ENCODE results near the gene DCP1A. TPM values are rescaled to one million over a fixed set of nuclear protein-coding genes. Genes with fewer than 3 reads are reported as not detected.

DCP1A gene
- total and polyA plus RNA-seq, 2 experiments from 2014 or later: 19.3 to 32.0 TPM

DNA sequence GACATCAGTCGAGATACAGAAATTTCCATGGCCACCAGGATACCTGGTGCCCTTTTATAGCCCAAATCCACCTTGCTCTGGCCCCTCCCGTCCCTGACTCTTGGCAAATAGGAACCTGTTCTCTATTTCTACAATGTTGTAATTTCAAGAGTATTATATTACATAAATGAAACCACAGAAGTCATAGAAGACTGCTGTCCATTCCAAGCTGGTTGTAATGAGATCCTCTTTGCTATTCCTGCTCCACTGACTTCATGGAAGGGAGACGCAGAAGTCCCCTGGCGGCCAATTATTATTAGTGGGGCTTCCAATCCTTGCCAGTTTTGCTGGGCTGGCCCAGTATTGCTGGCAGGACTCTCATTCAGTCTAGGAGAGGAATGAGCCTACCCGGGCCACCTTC, 26.6 kb downstream of the DCP1A start:
- Mint-ChIP-seq H3K27me3 (ENCODE audit: insufficient read depth, low read depth, poor library complexity) (peaks cover 2% of the 10 kb centered on the region), H3K27ac (no peak overlapping the region), H3K9me3 (no peaks in the 10 kb centered on the region), H3K36me3 (ENCODE audit: low read depth) (peaks cover 11% of the 10 kb centered on the region; the same call in 2 of the 3 replicates), H3K4me1 (no peaks in the 10 kb centered on the region), H3K4me3 (no peak overlapping the region)
- H3K4me1 ChIP-seq (ENCODE audit: insufficient read depth): peaks cover 6% of the 10 kb centered on the region; the same call in 1 of the 2 replicates
- TF ChIP-seq, protein P1, sequence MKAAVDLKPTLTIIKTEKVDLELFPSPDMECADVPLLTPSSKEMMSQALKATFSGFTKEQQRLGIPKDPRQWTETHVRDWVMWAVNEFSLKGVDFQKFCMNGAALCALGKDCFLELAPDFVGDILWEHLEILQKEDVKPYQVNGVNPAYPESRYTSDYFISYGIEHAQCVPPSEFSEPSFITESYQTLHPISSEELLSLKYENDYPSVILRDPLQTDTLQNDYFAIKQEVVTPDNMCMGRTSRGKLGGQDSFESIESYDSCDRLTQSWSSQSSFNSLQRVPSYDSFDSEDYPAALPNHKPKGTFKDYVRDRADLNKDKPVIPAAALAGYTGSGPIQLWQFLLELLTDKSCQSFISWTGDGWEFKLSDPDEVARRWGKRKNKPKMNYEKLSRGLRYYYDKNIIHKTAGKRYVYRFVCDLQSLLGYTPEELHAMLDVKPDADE (IDR thresholded peaks at IDR 0.05): no peak
- no peak for TF ChIP-seq EZH2phosphoT487 (IDR thresholded peaks at IDR 0.05; ENCODE audit: unreplicated experiment)
- TF ChIP-seq, protein P2, sequence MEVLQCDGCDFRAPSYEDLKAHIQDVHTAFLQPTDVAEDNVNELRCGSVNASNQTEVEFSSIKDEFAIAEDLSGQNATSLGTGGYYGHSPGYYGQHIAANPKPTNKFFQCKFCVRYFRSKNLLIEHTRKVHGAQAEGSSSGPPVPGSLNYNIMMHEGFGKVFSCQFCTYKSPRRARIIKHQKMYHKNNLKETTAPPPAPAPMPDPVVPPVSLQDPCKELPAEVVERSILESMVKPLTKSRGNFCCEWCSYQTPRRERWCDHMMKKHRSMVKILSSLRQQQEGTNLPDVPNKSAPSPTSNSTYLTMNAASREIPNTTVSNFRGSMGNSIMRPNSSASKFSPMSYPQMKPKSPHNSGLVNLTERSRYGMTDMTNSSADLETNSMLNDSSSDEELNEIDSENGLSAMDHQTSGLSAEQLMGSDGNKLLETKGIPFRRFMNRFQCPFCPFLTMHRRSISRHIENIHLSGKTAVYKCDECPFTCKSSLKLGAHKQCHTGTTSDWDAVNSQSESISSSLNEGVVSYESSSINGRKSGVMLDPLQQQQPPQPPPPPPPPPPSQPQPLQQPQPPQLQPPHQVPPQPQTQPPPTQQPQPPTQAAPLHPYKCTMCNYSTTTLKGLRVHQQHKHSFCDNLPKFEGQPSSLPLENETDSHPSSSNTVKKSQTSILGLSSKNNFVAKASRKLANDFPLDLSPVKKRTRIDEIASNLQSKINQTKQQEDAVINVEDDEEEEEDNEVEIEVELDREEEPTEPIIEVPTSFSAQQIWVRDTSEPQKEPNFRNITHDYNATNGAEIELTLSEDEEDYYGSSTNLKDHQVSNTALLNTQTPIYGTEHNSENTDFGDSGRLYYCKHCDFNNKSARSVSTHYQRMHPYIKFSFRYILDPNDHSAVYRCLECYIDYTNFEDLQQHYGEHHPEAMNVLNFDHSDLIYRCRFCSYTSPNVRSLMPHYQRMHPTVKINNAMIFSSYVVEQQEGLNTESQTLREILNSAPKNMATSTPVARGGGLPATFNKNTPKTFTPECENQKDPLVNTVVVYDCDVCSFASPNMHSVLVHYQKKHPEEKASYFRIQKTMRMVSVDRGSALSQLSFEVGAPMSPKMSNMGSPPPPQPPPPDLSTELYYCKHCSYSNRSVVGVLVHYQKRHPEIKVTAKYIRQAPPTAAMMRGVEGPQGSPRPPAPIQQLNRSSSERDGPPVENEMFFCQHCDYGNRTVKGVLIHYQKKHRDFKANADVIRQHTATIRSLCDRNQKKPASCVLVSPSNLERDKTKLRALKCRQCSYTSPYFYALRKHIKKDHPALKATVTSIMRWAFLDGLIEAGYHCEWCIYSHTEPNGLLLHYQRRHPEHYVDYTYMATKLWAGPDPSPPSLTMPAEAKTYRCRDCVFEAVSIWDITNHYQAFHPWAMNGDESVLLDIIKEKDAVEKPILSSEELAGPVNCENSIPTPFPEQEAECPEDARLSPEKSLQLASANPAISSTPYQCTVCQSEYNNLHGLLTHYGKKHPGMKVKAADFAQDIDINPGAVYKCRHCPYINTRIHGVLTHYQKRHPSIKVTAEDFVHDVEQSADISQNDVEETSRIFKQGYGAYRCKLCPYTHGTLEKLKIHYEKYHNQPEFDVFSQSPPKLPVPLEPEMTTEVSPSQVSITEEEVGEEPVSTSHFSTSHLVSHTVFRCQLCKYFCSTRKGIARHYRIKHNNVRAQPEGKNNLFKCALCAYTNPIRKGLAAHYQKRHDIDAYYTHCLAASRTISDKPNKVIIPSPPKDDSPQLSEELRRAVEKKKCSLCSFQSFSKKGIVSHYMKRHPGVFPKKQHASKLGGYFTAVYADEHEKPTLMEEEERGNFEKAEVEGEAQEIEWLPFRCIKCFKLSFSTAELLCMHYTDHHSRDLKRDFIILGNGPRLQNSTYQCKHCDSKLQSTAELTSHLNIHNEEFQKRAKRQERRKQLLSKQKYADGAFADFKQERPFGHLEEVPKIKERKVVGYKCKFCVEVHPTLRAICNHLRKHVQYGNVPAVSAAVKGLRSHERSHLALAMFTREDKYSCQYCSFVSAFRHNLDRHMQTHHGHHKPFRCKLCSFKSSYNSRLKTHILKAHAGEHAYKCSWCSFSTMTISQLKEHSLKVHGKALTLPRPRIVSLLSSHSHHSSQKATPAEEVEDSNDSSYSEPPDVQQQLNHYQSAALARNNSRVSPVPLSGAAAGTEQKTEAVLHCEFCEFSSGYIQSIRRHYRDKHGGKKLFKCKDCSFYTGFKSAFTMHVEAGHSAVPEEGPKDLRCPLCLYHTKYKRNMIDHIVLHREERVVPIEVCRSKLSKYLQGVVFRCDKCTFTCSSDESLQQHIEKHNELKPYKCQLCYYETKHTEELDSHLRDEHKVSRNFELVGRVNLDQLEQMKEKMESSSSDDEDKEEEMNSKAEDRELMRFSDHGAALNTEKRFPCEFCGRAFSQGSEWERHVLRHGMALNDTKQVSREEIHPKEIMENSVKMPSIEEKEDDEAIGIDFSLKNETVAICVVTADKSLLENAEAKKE (CRISPR knock-in tag; IDR thresholded peaks at IDR 0.05): no peak
- no peak for TF ChIP-seq ZNF114 (CRISPR knock-in tag; IDR thresholded peaks at IDR 0.05)
- TF ChIP-seq, protein P3, sequence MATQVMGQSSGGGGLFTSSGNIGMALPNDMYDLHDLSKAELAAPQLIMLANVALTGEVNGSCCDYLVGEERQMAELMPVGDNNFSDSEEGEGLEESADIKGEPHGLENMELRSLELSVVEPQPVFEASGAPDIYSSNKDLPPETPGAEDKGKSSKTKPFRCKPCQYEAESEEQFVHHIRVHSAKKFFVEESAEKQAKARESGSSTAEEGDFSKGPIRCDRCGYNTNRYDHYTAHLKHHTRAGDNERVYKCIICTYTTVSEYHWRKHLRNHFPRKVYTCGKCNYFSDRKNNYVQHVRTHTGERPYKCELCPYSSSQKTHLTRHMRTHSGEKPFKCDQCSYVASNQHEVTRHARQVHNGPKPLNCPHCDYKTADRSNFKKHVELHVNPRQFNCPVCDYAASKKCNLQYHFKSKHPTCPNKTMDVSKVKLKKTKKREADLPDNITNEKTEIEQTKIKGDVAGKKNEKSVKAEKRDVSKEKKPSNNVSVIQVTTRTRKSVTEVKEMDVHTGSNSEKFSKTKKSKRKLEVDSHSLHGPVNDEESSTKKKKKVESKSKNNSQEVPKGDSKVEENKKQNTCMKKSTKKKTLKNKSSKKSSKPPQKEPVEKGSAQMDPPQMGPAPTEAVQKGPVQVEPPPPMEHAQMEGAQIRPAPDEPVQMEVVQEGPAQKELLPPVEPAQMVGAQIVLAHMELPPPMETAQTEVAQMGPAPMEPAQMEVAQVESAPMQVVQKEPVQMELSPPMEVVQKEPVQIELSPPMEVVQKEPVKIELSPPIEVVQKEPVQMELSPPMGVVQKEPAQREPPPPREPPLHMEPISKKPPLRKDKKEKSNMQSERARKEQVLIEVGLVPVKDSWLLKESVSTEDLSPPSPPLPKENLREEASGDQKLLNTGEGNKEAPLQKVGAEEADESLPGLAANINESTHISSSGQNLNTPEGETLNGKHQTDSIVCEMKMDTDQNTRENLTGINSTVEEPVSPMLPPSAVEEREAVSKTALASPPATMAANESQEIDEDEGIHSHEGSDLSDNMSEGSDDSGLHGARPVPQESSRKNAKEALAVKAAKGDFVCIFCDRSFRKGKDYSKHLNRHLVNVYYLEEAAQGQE (IDR thresholded peaks at IDR 0.05; ENCODE audit: unreplicated experiment): no peak
- no peak for TF ChIP-seq NANOG (IDR thresholded peaks at IDR 0.05; ENCODE audit: borderline replicate concordance)
- TF ChIP-seq ZNF331 (CRISPR knock-in tag; IDR thresholded peaks at IDR 0.05; ENCODE audit: low read depth): no peak
- TF ChIP-seq, protein P4, sequence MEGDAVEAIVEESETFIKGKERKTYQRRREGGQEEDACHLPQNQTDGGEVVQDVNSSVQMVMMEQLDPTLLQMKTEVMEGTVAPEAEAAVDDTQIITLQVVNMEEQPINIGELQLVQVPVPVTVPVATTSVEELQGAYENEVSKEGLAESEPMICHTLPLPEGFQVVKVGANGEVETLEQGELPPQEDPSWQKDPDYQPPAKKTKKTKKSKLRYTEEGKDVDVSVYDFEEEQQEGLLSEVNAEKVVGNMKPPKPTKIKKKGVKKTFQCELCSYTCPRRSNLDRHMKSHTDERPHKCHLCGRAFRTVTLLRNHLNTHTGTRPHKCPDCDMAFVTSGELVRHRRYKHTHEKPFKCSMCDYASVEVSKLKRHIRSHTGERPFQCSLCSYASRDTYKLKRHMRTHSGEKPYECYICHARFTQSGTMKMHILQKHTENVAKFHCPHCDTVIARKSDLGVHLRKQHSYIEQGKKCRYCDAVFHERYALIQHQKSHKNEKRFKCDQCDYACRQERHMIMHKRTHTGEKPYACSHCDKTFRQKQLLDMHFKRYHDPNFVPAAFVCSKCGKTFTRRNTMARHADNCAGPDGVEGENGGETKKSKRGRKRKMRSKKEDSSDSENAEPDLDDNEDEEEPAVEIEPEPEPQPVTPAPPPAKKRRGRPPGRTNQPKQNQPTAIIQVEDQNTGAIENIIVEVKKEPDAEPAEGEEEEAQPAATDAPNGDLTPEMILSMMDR (conservative IDR thresholded peaks at IDR 0.05; ENCODE audit: low read depth in 2 of 2): no peak; a peak in 1 of 4 replicates
- no peak for TF ChIP-seq JUNB (IDR thresholded peaks at IDR 0.05; ENCODE audit: unreplicated experiment)
- H3K36me3 ChIP-seq (ENCODE audit: insufficient read depth): no peaks in the 10 kb centered on the region
- H4K20me1 ChIP-seq (replicated peaks; ENCODE audit: insufficient read depth): peaks cover 17% of the 10 kb centered on the region
- H3K27ac ChIP-seq (ENCODE audit: low read depth): no peak overlapping the region; the same call in 1 of the 2 replicates
- ATAC-seq (no peak), DNase-seq (ENCODE audit: low spot score) (peak; percentile 19)
- no peak overlapping the region for H2AFZ ChIP-seq
- H3K9me2 ChIP-seq (ENCODE audit: insufficient read depth): no peaks in the 10 kb centered on the region
- no peak overlapping the region for H3K4me2 ChIP-seq
- peaks cover 3% of the 10 kb centered on the region; the same call in 1 of the 2 replicates for H3F3A ChIP-seq (replicated peaks; ENCODE audit: low read depth)
- H3K4me3 ChIP-seq: no peak overlapping the region
- H3K79me2 ChIP-seq (replicated peaks; ENCODE audit: insufficient read depth): peaks cover 52% of the 10 kb centered on the region
- no peaks in the 10 kb centered on the region for H3K27me3 ChIP-seq (ENCODE audit: insufficient read depth)

Measured in GM23338 (cell line).